RKO (cell line): Measurements from ENCODE around the gene BMF.
A peak's percentile ranks its signal among the peaks of the same experiment; 100 is the strongest.
"Not testable (repeated sequence)": the region's sequence is repeated elsewhere in the genome, so short reads cannot be mapped to it uniquely, and the experiment has no call there.

Source experiments
- DNase-seq: peaks from one replicate; pipeline ENCODE4 v3.0.0-alpha.2; 2016; ENCODE audit warnings: low spot score

The BMF gene

GRCh38 chr15:40087991-40088928 lies 20.4 kb downstream of the BMF start:
- DNase-seq, result no peak

GRCh38 chr15:40087068-40087810 lies 21.4 kb downstream of the BMF start:
- no peak for DNase-seq

GRCh38 chr15:40085266-40085665 lies 23.4 kb downstream of the BMF start:
- no peak for DNase-seq

GRCh38 chr15:40084650-40085049 lies 24.0 kb downstream of the BMF start:
- DNase-seq, result peak; percentile 23

- DNase-seq, result no peak
Measured at GRCh38 chr15:40082195-40082883, 26.3 kb downstream of the BMF start.

GRCh38 chr15:40081691-40082194 lies 26.9 kb downstream of the BMF start:
- peak; percentile 55 for DNase-seq

GRCh38 chr15:40080847-40081246 lies 27.8 kb downstream of the BMF start:
- DNase-seq, result no peak

GRCh38 chr15:40080104-40080503 lies 28.6 kb downstream of the BMF start:
- DNase-seq, result no peak

- DNase-seq, result no peak
Measured at GRCh38 chr15:40079456-40079855, 29.2 kb downstream of the BMF start.

GRCh38 chr15:40075298-40076044 lies 33.2 kb downstream of the BMF start:
- DNase-seq, result no peak

GRCh38 chr15:40074656-40075055 lies 34.0 kb downstream of the BMF start:
- not testable (repeated sequence) for DNase-seq

GRCh38 chr15:40073716-40074490 lies 34.8 kb downstream of the BMF start:
- DNase-seq, result not testable (repeated sequence)

- no peak for DNase-seq
Measured at GRCh38 chr15:40072216-40072990, 36.3 kb downstream of the BMF start.

- DNase-seq, result no peak
Measured at GRCh38 chr15:40070608-40071218, 38.0 kb downstream of the BMF start.

- DNase-seq, result no peak
Measured at GRCh38 chr15:40070166-40070557, 38.5 kb downstream of the BMF start.

GRCh38 chr15:40069178-40070165 lies 39.2 kb downstream of the BMF start:
- no peak for DNase-seq

- DNase-seq, result no peak
Measured at GRCh38 chr15:40067921-40068624, 40.6 kb downstream of the BMF start.

- DNase-seq, result no peak
Measured at GRCh38 chr15:40066589-40066988, 42.1 kb downstream of the BMF start.
